ENCODE results near the gene OR8D2.

Gene OR8D2

GRCh38 chr11:124320097-124320496 lies at the start of gene OR8D2:
Gene OR8D2 (minus strand): TSS chr11:124320197. CDS start chr11:124320197, 0 bp downstream.
- no peak within 1 kb of the TSS for H3K4me3 ChIP-seq (ENCODE audit: low read depth, low read length)

DNA sequence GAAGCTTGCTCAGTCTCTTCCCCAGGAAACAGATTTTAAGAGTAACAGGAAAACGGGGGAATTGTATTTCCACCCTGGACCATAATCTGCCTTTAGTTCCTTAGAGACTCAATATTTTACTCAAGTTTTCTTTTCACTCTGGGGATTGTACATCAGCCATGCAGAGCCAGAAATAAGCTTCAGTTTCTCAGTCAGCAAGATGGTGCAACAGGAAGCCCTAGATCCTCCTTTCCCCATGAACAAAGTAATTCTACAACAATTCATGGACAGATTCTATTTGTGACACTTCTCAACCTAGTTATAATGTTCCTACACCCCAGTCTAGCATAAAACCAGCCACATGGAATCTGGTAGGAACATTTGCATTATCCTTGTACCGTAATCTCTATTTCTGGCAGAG lies 39.6 kb upstream of the OR8D2 start:
- no peak overlapping the region for H3K4me3 ChIP-seq (ENCODE audit: low read depth, low read length)

DNA sequence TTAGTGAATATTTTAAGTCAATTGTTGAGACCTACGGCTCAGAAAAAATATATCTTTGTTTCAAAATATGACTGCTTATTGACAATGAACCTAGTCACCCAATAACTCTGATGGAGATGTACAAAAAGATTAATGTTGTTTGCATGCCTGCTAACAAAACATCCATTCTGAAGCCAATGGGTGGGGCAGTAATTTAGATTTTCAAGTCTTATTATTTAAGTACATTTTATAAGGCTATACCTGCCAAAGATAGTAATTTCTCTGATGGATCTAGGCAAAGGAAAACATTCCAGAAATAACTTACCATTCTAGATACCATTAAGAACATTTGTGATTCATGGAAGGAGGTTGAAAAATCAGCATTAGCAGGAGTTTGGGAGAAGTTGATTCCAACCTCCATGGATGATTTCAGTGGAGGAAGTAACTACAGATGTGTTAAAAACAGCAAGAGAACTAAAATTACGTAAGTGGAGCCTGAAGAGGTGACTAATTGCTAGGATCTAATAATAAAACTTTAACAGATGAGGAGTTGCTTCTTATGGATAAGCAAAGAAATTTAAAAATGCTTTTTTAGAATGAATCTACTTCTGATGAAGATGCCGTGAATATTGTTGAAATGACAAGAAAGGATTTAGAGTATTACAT lies 26.4 kb upstream of the OR8D2 start:
- no peak overlapping the region for H3K4me3 ChIP-seq (ENCODE audit: low read depth, low read length)

DNA sequence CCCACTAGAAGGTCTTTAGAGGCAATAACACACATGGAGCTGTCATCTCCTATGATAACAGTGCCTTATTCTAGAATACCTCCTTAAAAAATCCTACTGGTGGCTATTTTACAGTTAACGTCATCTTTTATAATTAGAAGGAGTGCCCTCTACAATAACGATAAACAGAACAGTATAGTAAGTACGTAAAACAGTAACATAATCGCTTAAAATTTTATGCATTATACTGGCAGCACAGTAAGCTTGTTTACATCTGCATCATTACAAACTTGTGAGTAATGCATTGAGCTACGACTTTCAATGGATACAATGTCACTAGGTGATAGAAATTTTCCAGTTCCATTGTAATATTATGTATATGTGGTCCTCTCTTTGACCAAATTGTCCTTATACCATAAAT lies 24.3 kb upstream of the OR8D2 start:
- no peak overlapping the region for H3K4me3 ChIP-seq (ENCODE audit: low read depth, low read length)

DNA sequence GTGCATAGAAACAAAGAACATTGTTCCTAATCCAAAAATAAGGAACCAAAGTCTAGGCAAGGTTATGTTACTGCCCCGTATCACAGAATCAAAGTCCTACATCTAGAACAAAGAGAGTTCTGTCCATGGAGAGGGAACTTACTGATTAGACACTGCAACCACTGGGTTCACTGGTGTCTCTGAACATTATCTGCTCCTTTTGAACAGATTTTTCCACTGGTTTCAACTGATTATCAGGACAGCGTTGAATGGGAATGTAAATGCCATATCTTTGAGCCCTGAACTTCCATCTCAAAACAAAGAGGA lies 20.1 kb upstream of the OR8D2 start:
- H3K4me3 ChIP-seq (ENCODE audit: low read depth, low read length): no peak overlapping the region

DNA sequence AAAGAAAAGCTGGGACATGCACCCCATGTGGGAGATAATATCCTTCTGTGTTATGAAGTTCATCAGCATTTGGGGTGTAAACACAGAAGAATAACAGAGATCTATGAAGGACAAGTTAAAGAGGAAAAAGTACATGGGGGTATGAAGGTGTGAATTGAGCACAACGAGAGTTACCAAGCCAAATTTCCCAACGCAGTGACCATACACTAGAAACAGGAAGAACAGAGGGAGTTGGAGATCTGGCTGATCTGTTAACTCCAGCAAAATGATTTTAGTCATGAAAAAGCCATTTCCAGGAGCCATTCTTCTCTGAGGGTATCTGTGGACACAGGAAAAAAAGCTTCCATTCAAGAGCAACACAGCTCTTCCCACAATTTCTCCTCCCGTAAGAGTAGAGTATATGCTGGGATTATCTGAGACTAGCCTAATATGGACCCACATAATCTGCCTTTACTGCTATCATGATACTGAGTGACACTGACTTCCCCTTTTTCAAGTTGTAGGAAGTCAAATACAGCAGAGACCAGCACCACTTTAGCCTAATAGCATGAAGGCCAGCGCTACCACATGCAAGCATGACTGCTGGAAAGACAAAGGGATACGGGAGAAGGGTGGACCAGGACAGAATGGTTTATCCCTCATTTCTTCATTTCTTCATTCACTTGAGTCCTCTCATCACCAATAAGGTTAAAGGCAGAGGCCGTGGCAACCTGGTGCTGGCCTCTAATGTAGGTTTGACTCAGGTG lies 19.6 kb upstream of the OR8D2 start:
- no peak overlapping the region for H3K4me3 ChIP-seq (ENCODE audit: low read depth, low read length)

DNA sequence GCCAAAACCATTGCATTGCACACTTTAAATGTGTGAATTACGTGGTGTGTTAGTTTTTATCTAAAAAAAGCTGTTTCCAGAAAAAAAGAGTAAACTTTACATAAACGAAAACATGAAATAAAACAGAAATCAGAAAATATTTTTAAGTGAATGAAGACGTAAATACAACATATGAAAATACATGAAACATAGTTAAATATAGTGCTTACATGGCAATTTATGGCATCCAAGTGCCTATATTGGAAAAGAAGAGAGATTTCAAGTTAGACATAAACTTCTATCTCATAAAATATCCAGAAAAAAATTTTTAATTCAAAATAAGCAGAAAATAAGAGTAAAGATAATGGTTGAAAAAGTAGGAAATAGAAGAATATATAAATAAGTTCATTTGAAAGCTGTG lies 11.9 kb upstream of the OR8D2 start:
- H3K4me3 ChIP-seq (ENCODE audit: low read depth, low read length): no peak overlapping the region

- no peak overlapping the region for H3K4me3 ChIP-seq (ENCODE audit: low read depth, low read length)
Measured at GRCh38 chr11:124329787-124330478, 9.9 kb upstream of the OR8D2 start.

DNA sequence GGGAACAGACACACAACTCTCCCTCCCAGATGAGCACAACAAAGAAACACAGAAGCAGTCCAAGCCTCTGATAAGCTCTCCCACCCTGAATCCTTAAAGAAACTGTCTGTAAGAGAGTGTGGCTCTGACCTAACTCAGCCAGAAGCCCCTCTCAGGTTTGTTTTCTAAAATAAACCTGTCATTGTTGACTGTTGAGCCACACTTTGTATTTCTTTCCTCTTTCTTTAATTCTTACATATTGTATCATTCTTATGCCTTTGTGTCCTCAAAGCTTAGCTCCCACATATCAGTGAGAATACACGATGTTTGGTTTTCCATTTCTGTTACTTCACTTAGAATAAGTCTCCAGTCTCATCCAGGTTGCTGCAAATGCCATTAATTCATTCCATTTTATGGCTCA lies 7.8 kb upstream of the OR8D2 start:
- H3K4me3 ChIP-seq (ENCODE audit: low read depth, low read length): no peak overlapping the region

DNA sequence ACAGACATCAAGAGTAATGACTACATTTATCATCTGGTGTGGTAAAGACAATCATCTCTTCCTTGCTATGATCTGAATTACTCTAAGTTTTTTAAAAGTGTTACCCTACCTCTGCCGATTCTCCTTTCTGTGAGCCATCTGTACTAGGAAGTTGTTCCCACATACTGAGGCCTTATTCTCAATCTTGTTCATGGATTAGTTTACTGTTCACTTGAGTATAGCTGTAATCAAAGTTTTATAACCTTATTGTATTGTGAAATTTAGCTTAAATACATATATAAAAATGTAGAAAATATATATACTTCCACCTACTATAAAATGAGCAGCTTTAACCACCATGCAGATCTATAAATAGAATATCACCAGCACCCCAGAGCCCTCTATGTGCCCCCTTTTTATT lies 2.4 kb upstream of the OR8D2 start:
- no peak overlapping the region for H3K4me3 ChIP-seq (ENCODE audit: low read depth, low read length)

DNA sequence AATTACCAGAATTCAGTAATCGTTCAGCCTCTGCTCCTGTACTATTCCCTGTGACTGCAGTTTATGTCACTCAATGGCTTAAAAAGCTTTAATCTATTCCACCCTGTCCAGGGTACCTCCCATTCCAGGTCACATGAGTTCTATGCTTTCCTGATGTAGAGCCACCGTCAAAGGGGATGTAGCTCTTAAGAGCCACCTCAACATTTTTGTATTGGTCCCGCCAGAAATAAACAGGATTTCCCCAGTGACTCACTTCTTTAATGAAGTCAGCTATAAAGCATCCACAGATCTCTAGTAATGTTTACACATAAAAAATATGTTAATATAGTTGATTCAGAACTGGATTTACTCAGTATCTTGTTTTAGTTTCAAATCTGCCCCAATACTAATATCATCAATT lies 4.9 kb downstream of the OR8D2 start:
- H3K4me3 ChIP-seq (ENCODE audit: low read depth, low read length): no peak overlapping the region

- H3K4me3 ChIP-seq (ENCODE audit: low read depth, low read length): no peak within 1 kb of the TSS
Measured at GRCh38 chr11:124313849-124314248, 6.1 kb downstream of the OR8D2 start, which contains the start of gene OR8D1. Gene OR8D1 (minus strand): TSS chr11:124313949. CDS start chr11:124310766, 3,183 bp downstream.

GRCh38 chr11:124313131-124313530 lies 6.9 kb downstream of the OR8D2 start:
- no peak overlapping the region for H3K4me3 ChIP-seq (ENCODE audit: low read depth, low read length)

DNA sequence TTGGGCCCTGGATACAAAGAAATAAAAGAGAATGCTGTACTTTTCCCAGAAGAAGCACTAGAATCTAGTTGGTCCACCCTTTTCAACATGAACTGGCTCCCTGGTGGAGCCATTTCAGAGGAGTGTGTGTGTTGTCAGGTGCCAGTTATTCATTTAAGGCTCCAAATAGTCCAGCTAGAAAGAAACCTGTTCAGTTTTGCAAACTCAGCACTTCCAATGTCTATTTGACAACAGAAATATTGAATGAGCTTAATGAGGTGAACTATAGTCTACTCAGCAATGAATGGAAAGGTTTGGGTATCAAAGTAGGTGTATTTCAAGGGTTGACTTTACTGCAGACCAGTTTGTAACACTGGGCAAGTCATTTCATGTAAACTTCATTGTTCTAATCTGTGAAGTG lies 8.3 kb downstream of the OR8D2 start:
- H3K4me3 ChIP-seq (ENCODE audit: low read depth, low read length): no peak overlapping the region

DNA sequence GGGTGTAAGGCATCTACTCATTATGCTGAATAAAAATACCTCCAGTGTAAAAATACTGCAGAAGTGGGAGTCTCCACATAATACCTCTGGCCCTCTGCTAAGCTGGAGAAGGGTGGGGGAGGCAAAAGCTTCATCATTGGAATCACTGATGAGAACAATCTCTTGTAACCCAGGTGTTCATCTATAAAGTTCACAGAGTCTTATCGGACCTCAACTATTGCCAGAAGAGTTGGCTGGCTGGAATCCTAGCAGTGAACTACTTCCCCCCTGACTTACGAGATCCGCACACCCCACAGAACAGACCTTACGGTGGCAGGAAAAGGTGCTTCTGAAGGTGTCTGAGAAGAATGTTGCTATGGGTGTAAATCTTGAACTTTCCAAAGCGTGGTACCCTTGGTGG lies 8.7 kb downstream of the OR8D2 start:
- no peak overlapping the region for H3K4me3 ChIP-seq (ENCODE audit: low read depth, low read length)

DNA sequence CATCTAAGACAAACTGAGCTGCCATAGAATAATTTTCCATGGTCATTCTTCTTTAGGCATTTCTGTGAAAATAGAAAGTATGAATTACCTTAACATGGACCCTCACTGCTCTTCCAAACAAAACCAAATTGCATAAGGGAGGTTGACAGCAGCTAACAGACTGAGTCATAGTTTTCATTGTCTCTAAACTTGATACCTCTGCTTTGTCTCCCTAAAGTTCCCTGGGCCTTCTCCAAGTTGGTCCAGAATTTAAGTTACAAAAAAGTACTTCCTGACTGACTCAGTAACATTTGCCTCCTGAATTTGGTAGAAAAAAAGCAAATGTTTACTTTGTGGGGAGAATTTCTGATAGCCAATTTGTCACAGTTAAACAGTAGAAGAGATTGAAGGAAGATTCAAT lies 9.3 kb downstream of the OR8D2 start:
- no peak overlapping the region for H3K4me3 ChIP-seq (ENCODE audit: low read depth, low read length)

- no peak overlapping the region for H3K4me3 ChIP-seq (ENCODE audit: low read depth, low read length)
Measured at GRCh38 chr11:124307093-124307492, 12.9 kb downstream of the OR8D2 start.

GRCh38 chr11:124302347-124303125 lies 17.5 kb downstream of the OR8D2 start:
- H3K4me3 ChIP-seq (ENCODE audit: low read depth, low read length): no peak overlapping the region

DNA sequence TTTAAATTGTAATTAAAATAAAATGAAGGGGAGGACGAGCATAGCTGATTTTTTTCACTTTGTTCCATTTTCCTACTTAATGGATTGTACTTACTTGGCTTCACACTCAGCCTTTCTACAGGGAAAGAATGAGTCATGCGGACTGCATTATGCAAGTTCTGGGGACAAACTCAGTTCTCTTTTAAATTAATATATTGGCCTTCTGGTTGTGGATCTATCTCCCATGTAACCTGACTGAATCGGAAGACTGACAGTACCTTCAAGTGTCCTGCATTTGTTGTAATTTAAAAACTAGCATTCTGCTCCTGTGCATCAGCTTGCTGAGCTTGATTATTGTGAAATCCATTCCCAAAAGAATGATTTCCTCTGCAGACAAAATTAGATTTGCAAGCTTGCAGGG lies 18.4 kb downstream of the OR8D2 start:
- no peak overlapping the region for H3K4me3 ChIP-seq (ENCODE audit: low read depth, low read length)

DNA sequence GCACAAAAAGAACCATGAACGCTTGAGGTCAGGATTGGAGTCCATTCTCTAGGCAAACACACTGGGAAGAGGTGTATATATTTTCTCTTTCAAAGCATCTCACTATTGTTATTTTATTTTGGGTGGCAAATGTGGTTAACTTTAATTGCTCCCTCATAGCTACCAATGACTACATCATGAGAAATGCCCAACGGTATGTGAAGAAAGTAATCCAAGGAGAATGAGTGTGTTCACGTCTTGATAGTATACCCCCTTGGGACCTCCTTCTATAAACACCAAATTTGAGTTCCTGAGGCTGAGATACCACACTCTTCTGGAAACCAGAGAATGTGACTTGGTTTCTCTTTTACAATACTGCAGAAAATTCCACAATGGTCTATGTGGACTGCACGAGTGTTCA lies 22.1 kb downstream of the OR8D2 start:
- H3K4me3 ChIP-seq (ENCODE audit: low read depth, low read length): no peak overlapping the region

- H3K4me3 ChIP-seq (ENCODE audit: low read depth, low read length): no peak overlapping the region
Measured at GRCh38 chr11:124296016-124296415, 24.0 kb downstream of the OR8D2 start.
